Activated CD4-positive, alpha-beta T cell treated with anti-CD3 and anti-CD28 coated beads for 24 hours (primary cell): Measurements from ENCODE around the gene SF3A1.
"Not testable (repeated sequence)": the region's sequence is repeated elsewhere in the genome, so short reads cannot be mapped to it uniquely, and the experiment has no call there.

Source experiments
- DNase-seq, 2 donors: peaks; one replicate each; pipeline ENCODE4 v3.0.0-alpha.2; 2020; ENCODE audit warnings: low read depth in 2 of 2

The SF3A1 gene

DNA sequence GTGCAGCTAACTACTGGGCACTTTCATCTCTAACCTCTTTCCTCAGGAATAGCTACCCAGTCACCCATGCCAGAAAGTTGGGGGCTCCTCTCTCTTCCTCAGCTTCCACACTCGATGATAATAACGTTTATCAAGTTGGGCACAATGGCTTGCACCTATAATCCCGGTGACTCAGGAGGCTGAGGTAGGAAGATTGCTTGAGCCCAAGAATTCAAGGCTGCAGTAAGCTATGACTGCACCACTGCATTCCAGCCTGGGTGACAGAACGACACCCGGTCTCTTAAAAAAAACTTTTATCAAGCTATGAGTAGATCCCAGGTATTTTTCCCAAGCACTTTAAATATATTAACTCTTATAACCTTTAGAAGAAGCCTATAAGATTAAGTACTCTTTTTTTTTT, 2.0 kb downstream of the SF3A1 start:
- DNase-seq: no peak

DNA sequence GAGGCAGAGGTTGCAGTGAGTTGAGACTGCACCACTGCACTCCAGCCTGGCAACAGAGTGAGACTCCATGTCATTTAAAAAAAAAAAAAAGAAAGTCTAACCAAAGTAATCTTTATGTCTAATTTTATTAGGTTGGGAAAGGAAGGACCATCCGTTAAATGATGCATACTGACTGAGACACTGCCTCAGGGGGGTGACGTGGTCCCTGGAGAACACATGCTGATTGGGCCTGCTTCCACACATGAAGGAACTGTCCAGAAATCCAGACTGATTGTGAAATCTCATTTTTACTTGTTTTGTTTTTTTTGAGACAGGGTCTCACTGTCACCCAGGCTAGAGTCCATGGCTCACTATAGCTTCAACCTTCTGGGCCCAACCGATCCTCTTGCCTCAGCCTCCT, 5.5 kb downstream of the SF3A1 start:
- no peak for DNase-seq

GRCh38 chr22:30348809-30349208, 7.9 kb downstream of the SF3A1 start:
- DNase-seq: no peak

DNA sequence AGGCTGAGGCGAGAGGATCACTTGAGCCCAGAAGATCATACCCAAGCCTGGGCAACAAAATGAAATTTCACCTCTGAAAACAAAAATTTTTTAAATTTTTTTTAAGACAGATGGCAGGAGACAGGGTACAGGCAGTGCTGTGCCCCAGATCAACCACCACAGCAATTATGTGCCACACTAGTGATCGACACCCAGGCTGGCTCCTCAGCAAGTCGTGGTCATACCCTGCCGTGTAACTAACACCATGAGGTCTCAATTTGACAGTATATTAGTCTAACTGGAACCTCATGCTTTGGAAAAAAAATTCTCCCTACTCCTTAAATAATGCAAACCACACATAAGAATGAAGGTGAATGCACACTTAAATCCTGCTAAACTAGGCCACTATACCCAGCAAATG, 8.3 kb downstream of the SF3A1 start:
- no peak for DNase-seq

DNA sequence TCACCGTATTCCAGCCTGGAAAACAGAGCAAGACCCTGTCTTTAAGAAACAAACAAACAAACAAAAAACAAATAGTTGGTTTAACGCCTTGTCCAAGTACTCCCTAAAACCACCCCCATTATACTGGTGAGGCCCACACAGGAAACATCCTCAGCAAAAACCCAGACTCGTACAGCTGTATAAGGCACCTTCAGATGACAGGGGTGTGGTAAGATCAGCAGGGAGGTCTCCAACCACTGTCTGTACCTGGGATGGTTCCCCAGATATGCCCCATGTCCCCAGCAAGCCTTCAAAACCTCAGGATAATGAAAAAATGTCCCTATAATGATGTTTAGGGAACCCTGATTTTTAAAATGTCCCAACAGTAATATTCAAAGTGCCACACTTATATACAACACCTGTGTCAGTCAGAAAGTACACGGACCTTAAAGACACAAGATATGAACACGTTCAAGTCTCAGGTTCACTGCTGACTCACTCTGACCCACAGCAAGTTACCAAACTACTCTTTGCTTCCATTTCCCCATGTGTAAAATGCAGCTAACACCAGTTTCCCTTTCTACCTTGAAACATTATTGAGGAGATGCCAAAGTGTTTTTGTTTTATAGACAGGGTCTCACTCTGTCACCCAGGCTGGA, 9.3 kb downstream of the SF3A1 start:
- DNase-seq: no peak

DNA sequence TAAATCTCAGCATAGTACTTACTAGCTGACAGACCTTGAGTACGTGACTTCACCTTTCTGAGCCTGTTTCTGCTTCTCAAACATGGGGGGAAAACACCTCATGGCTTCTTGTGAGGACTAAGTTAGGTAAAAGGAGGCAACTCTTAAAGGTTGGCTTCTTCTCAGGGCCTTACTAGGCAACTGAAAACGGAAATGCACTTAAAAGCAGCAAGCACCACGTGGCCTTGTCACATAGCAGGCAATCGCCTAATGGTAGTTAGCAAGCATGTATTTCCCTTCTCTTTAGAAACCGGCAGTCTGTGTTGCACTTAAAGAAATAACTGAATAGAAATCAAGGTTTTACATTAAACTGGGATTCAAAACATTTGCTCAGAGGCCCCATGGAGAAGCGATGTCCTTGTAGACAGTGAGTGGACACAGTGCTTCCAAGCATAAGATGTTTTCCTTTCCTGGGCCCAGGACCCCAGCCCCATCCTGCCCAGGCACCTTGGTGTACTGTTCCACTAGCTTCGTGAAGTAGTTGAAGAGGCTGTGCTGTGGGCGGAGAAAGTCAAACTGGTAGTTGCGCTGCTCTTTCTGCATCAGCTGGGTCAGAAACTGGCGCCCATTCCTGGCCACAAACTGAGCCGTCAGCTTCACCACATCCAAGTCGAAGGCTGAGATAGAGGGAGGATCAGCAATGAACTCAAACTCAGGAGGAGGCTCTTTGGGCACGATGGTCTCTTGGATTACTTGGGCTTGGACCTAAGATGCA, 12.1 kb downstream of the SF3A1 start:
- DNase-seq: peak in 1 of 2 donors; percentile 13

DNA sequence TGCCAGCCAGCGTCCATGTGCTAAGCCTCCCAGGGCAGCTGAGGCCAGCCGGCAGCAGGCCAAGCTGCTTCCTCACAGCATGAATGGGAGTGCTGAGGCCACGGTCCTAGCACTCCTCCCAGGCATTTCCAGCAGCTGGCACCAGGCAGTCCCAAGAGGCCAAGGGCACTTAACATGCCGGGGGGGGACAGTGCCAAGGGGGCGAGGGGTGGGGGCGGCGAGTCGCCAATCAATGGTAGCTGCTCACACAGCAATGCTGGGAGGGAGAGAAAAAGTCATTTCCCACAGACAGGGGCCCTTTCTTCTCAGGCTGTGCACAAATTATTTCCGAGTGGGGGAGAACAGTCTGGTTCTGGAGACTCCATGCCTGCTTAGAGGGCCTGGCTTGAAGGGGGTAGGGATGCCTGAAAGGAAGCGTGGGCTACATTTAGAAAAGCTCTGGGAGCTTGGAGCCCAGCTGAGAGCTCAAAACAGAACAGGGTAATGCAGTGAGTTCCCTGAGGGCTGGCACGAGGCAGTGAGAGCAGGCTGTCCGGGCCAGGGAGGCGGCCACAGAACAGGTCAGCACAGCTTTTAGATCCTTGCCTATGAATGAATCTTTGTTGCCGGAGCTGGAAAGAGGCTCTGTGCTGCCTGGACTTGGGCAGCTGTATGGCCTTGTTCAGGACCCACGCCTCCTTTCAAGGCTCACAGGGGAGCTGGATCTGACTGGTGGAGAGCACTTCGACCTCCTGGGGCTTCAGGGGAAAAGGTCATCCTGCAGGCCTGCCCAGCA, 15.6 kb downstream of the SF3A1 start:
- DNase-seq: no peak

DNA sequence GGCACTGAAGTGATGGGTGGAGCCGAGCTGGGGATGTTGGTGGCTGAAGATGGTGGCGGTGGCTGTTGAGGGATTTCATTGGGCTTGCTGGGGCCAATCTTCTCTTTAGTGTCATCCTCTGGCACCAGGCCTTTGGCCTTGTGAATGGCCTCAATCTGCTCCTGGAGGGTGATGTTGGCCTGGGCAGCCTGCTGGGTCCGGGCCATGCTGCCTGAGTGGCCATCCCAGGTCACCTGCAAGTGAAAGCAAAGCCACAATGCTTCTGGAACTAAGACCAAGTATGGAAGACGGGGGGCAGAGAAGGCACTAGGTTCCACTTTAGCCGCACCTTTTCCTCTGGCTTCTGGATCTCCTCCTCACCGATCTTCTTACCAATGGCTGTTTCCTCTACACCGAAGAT, 17.9 kb downstream of the SF3A1 start:
- no peak for DNase-seq

DNA sequence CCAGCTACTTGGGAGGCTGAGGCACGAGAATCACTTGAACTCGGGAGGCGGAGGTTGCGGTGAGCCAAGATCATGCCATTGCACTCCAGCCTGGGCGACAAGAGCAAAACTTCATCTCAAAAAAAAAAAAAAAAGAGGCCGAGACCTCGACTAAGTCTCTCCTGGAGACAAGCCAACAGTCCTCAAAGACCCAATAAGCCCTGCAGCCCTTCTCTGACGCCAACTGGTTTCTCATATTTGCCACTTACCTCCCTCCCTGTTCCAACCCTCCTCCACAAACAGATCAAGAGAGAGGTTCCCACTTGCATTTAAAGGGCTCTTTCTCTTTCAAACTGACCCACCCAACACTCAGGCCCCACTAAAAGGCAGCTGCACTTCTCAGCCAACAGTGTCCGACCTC, 18.4 kb downstream of the SF3A1 start:
- DNase-seq: not testable (repeated sequence)

DNA sequence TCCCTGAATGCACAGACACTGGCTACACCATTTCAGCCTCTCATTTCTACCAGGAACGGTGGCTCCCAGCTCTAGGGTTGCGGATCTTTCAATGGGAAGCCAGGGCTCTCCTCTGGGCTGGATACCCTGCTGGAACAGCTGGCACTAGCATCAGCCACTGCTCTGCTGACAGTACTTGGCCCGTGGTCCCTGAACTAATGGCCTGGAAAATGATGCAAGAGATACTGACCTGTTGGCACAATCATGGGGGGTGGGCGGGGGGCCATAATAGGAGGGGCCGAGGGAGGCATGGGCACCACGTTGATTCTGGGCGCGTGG, 19.3 kb downstream of the SF3A1 start:
- DNase-seq: no peak

DNA sequence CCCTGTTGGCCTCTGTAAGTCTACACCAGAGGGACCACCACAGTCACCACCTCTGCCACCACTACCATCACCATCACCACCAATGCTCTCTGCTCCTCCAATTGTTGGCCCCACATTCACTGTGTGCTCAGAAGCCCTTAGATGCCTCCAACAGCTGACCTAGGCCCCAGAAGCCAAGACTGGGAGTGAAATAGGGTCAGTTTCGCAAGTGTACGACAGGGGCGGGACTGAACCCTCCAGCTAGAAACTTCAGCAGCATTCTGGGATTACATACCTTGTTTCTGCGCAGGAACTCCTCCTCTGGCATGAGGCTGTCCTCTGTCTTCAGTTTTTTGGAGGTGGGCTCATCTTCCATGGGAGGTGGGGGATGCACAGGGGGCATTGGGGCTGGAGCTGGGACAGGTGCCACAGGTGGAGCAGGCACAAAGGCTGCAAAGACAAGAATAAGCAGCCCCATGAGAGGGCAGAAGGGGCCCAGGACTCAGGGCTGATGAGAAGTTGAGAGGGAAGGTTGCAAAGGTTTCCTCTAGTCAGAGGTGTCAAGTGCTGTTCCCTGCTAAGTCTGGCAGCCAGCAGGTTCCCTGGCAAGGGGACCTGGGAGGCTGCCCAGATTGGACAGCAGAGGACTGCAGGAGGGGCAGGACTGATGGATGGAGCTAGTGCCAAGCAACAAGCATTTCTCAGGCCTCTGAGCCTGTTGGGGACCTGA, 19.8 kb downstream of the SF3A1 start:
- DNase-seq: no peak

DNA sequence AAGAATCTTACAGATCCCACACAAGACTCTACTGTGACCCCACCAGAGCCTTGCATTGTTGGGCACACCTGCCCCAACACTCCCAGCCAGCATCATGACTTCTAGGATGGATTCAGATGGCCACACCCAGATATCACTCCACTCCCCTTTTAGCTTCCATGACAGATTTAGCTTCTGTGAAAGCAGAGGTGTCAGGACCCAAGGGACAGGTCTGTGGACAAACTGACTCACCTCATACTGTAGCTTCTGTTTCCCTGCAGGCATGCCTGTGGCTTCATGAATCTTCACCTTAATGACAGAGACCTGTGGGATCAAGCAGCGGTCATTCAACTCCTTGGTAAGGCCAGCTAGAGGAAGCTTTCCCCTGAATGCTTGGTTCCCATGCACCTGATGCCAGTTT, 21.5 kb downstream of the SF3A1 start:
- no peak for DNase-seq

DNA sequence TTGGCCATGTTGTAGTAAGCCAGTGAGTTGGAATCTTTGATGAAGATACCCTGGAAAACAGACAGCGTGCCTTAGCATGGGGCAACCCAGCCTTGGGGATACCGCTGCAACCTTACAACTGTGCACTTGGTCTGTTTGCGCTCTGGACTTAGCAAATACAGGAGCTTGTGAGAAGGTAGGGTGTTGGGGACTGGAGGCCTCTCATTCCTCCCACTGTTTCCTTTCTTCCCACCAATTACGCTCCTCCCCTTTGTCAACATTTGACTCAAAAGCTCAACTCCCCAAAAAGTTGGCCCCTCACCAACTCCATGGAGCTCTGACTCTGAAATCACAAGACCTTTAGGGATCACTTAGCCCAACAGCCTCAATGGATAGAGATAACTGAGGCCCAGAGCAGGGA, 22.0 kb downstream of the SF3A1 start:
- DNase-seq: no peak

DNA sequence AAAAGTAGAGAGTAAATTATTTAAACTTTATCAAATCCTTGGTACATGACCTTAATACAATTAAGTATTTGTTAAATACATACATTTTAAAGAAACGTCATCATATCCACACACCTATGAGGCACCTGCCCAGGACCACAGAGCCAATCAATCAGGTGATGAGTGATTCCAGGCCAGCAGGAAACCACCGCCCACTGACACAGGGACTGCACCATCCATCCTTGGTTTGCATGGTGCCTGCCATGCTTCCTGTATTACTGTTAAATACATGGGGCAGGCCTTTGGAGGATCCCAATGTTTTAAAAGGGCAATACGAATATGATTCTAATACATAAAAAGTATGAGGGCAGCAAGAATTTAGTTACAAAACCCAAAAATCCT, 23.0 kb downstream of the SF3A1 start:
- DNase-seq: no peak

GRCh38 chr22:30332994-30333706, 23.5 kb downstream of the SF3A1 start:
- DNase-seq: no peak

- no peak for DNase-seq
Observed at GRCh38 chr22:30332551-30332950, 24.1 kb downstream of the SF3A1 start.

DNA sequence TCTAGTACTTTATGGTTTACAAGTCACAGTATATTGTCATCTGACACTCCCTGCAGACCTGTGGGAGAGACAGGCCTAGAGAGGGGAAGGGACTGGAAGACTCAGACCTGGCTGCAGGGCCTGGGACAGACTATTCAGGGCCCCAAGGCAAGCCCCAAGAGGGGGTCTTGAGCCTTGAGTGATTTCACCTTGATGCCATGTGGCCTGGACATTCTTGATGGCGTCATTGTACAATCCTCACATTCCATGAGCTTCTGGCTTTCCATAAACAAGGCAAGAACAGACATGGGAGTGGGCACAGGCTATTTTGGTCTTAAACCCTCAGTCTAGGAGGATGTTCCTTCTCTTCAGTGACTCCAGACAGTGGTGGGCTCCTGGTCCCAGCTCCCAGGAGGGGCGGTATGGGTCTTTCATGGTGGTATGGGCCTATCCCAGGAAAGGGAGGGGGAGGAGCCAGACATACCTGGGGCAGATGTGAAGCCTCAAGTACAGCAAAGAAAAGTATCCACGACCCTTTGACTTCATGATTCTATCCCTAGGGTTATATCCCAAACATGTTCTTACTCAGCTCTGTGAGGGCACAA, 28.1 kb downstream of the SF3A1 start:
- DNase-seq: no peak

- no peak for DNase-seq
Observed at GRCh38 chr22:30327864-30328345, 28.8 kb downstream of the SF3A1 start.

GRCh38 chr22:30326706-30327362, 29.9 kb downstream of the SF3A1 start, which contains the start of gene TBC1D10A:
Gene TBC1D10A (minus strand): TSS chr22:30326941. CDS start chr22:30326881, 60 bp downstream.
- peak; percentile 88 to 90 for DNase-seq

- DNase-seq: no peak
Observed at GRCh38 chr22:30326255-30326705, 30.4 kb downstream of the SF3A1 start.
